ENCODE data around the gene ISYNA1. TPM values are rescaled to one million over a fixed set of nuclear protein-coding genes. Genes with fewer than 3 reads are reported as not detected.
A peak's percentile ranks its signal among the peaks of the same experiment; 100 is the strongest.

ISYNA1 gene
- total and polyA plus RNA-seq, 2 of the 13 experiments (the other 11 are each of a cell fraction or from before 2014, with no cell fraction given) = 29.6 to 48.5 TPM

- TF ChIP-seq, protein P1, sequence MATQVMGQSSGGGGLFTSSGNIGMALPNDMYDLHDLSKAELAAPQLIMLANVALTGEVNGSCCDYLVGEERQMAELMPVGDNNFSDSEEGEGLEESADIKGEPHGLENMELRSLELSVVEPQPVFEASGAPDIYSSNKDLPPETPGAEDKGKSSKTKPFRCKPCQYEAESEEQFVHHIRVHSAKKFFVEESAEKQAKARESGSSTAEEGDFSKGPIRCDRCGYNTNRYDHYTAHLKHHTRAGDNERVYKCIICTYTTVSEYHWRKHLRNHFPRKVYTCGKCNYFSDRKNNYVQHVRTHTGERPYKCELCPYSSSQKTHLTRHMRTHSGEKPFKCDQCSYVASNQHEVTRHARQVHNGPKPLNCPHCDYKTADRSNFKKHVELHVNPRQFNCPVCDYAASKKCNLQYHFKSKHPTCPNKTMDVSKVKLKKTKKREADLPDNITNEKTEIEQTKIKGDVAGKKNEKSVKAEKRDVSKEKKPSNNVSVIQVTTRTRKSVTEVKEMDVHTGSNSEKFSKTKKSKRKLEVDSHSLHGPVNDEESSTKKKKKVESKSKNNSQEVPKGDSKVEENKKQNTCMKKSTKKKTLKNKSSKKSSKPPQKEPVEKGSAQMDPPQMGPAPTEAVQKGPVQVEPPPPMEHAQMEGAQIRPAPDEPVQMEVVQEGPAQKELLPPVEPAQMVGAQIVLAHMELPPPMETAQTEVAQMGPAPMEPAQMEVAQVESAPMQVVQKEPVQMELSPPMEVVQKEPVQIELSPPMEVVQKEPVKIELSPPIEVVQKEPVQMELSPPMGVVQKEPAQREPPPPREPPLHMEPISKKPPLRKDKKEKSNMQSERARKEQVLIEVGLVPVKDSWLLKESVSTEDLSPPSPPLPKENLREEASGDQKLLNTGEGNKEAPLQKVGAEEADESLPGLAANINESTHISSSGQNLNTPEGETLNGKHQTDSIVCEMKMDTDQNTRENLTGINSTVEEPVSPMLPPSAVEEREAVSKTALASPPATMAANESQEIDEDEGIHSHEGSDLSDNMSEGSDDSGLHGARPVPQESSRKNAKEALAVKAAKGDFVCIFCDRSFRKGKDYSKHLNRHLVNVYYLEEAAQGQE (IDR thresholded peaks at IDR 0.05; ENCODE audit: borderline replicate concordance in 1 of 2, low read depth in 1 of 2, low read length in 2 of 2) = no peak
- TF ChIP-seq CCDC6 (CRISPR knock-in tag; IDR thresholded peaks at IDR 0.05) (peak; percentile 82; the same call in 1 of the 2 replicates), ZBTB2 (CRISPR knock-in tag; IDR thresholded peaks at IDR 0.05; ENCODE audit: low read depth) (0 out of 2 replicates have a peak, but pooled peaks have one; percentile 46), YY1 (IDR thresholded peaks at IDR 0.05; ENCODE audit: insufficient read depth, insufficient replicate concordance, low read depth, low read length) (peak; percentile 54), REPIN1 (CRISPR knock-in tag; IDR thresholded peaks at IDR 0.05; ENCODE audit: borderline replicate concordance, low read depth) (no peak), AHR (CRISPR knock-in tag; IDR thresholded peaks at IDR 0.05) (no peak), ZMYM3 (CRISPR knock-in tag; IDR thresholded peaks at IDR 0.05) (no peak), ERF (CRISPR knock-in tag; IDR thresholded peaks at IDR 0.05) (no peak), SP140L (CRISPR knock-in tag; IDR thresholded peaks at IDR 0.05; ENCODE audit: borderline replicate concordance) (no peak), MTA1 (CRISPR knock-in tag; IDR thresholded peaks at IDR 0.05; ENCODE audit: borderline replicate concordance) (no peak), ELF3 (CRISPR knock-in tag; IDR thresholded peaks at IDR 0.05) (0 out of 2 replicates have a peak, but pooled peaks have one; percentile 36), FOSL1 (CRISPR knock-in tag; IDR thresholded peaks at IDR 0.05; ENCODE audit: borderline replicate concordance) (no peak), GATA4 (IDR thresholded peaks at IDR 0.05; ENCODE audit: borderline replicate concordance, low read depth) (no peak), KMT2A (CRISPR knock-in tag; IDR thresholded peaks at IDR 0.05) (no peak), KLF12 (CRISPR knock-in tag; IDR thresholded peaks at IDR 0.05; ENCODE audit: borderline replicate concordance) (no peak; the same call in 1 of the 2 replicates), TRAFD1 (CRISPR knock-in tag; IDR thresholded peaks at IDR 0.05; ENCODE audit: borderline replicate concordance) (no peak), KDM2A (CRISPR knock-in tag; IDR thresholded peaks at IDR 0.05; ENCODE audit: borderline replicate concordance, low read depth) (0 out of 2 replicates have a peak, but pooled peaks have one; percentile 15), ZBTB8A (CRISPR knock-in tag; IDR thresholded peaks at IDR 0.05; ENCODE audit: borderline replicate concordance, low read depth) (no peak), FOXC1 (CRISPR knock-in tag; IDR thresholded peaks at IDR 0.05; ENCODE audit: borderline replicate concordance) (no peak), THAP11 (CRISPR knock-in tag; IDR thresholded peaks at IDR 0.05) (peak; percentile 57), NR3C1 (CRISPR knock-in tag; IDR thresholded peaks at IDR 0.05) (no peak), SOX5 (CRISPR knock-in tag; IDR thresholded peaks at IDR 0.05; ENCODE audit: borderline replicate concordance) (no peak), MIER2 (CRISPR knock-in tag; IDR thresholded peaks at IDR 0.05) (no peak), CENPX (CRISPR knock-in tag; IDR thresholded peaks at IDR 0.05) (no peak)
- TF ChIP-seq, protein P2, sequence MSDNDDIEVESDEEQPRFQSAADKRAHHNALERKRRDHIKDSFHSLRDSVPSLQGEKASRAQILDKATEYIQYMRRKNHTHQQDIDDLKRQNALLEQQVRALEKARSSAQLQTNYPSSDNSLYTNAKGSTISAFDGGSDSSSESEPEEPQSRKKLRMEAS (IDR thresholded peaks at IDR 0.05) = peak; percentile 65; the same call in 1 of the 2 replicates
Observed at GRCh38 chr19:18419195-18419698, 18.7 kb downstream of the ISYNA1 start, which contains the start of gene SSBP4 (continued).
